ENCODE measurements around the gene NTN3. TPM values are rescaled to one million over a fixed set of nuclear protein-coding genes. Genes with fewer than 3 reads are reported as not detected.
A peak's percentile ranks its signal among the peaks of the same experiment; 100 is the strongest.

NTN3 gene
- total RNA-seq, 1 experiment from 2014 or later, result not detected

DNA sequence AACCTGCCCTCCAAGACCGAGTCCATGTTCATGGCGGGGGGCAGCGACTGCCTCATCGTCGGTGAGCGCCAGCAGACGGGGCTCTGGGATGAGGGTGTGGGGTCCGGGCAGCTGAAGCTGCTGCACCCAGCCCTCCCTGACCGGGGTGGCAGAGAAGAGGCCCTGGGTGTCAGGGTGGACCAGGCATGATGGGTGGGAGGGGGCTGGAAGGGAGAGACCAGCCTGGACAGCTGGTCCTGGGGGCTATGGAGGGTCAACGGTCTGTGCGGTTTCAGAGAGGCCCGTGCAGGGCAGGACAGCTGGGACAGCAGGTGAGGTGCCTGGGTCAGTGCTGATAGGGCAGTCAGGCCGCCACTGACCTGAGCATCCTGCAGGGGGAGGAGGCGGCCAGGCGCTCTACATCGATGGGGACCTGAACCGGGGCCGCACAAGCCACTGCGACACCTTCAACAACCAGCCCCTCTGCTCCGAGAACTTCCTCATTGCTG is 29.4 kb downstream of the NTN3 start:
- POLR2A ChIA-PET, result interaction anchor here (0.9 to 1.6 kb wide), 5 partner anchors 11 to 249 kb away, joined by 3 to 11 read pairs (median 4); partner anchors contain the start of genes CCNF and ECI1
- intact Hi-C loops (cut with micrococcal nuclease), result loop anchor here (2.0 kb wide), 1 partner anchor 306 kb away; no protein-coding TSS in a partner anchor
- DNase-seq (ENCODE audit: unreplicated experiment), result no peak
- no TSS peak for BruUV-seq (replicated peaks)
- Mint-ChIP-seq H3K9me3 (ENCODE audit: unreplicated experiment) (no peaks in the 10 kb centered on the region), H3K4me3 (ENCODE audit: unreplicated experiment) (no peak overlapping the region), H3K36me3 (ENCODE audit: insufficient read depth, unreplicated experiment) (peaks cover 13% of the 10 kb centered on the region), H3K27ac (ENCODE audit: low read depth, unreplicated experiment) (no peak overlapping the region), H3K27me3 (ENCODE audit: insufficient read depth, unreplicated experiment) (no peaks in the 10 kb centered on the region), H3K4me1 (ENCODE audit: insufficient read depth, unreplicated experiment) (peaks cover 5% of the 10 kb centered on the region)
- CTCF ChIA-PET, result interaction anchor here (0.6 to 2.8 kb wide), 8 partner anchors 11 to 303 kb away, joined by 3 to 15 read pairs (median 4); partner anchors contain the start of gene CCNF
- TF ChIP-seq, protein P1, sequence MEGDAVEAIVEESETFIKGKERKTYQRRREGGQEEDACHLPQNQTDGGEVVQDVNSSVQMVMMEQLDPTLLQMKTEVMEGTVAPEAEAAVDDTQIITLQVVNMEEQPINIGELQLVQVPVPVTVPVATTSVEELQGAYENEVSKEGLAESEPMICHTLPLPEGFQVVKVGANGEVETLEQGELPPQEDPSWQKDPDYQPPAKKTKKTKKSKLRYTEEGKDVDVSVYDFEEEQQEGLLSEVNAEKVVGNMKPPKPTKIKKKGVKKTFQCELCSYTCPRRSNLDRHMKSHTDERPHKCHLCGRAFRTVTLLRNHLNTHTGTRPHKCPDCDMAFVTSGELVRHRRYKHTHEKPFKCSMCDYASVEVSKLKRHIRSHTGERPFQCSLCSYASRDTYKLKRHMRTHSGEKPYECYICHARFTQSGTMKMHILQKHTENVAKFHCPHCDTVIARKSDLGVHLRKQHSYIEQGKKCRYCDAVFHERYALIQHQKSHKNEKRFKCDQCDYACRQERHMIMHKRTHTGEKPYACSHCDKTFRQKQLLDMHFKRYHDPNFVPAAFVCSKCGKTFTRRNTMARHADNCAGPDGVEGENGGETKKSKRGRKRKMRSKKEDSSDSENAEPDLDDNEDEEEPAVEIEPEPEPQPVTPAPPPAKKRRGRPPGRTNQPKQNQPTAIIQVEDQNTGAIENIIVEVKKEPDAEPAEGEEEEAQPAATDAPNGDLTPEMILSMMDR (IDR thresholded peaks at IDR 0.05; ENCODE audit: unreplicated experiment), result no peak

DNA sequence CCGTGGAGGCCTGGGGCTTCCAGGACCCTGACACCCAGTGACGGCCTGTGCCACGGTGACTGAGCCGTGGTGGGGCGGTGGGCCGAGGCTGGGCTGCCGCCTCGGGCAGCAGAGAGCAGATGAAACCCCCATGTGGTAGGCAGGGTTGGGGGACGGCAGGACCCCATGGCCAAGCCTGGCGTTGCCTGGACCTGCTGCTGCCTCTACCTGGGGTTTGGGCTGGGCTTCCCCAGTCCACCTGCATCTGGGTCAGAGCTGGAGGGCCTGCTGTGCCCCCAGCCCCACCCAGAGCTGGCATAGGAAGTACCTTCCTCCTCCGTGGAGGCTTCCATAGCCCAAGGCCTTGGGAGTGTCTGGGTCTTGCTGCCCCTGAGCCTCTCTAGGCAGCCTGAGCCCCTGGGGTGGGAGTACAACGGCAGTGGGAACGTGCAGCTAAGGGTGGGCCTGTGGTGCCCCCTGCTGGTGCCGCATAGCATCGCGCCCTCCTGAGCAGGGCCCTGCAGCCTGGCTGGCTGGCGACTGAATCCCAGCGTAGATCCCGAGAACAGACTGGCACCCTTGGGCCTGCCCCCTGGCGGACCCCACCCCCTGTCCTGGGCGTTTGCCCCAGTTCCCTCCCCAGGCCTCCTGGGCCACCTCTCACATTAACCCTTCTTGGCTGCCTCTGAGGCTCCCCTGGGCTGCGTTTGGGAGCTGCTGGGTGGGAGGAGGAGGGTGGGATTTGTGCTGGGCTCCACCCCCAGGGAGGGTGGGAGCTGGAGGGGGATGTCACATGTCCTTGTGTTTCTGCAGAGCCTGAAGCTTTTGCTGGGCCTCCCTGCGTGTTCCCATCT is 30.0 kb downstream of the NTN3 start:
- H3K27ac Mint-ChIP-seq (ENCODE audit: low read depth, unreplicated experiment), result no peak overlapping the region
- no TSS peak for BruUV-seq (replicated peaks)
- TF ChIP-seq, protein P1 (IDR thresholded peaks at IDR 0.05; ENCODE audit: unreplicated experiment), result peak; percentile 99
- peaks cover 13% of the 10 kb centered on the region for H3K36me3 Mint-ChIP-seq (ENCODE audit: insufficient read depth, unreplicated experiment)
- no peaks in the 10 kb centered on the region for H3K9me3 Mint-ChIP-seq (ENCODE audit: unreplicated experiment)
- H3K4me3 Mint-ChIP-seq (ENCODE audit: unreplicated experiment), result no peak overlapping the region
- no peaks in the 10 kb centered on the region for H3K27me3 Mint-ChIP-seq (ENCODE audit: insufficient read depth, unreplicated experiment)
- ChIA-PET CTCF (interaction anchor here (0.6 to 2.8 kb wide), 19 partner anchors 9 to 304 kb away, joined by 3 to 15 read pairs (median 4); partner anchors contain the start of gene CCNF), POLR2A (interaction anchor here (0.6 to 1.6 kb wide), 5 partner anchors 12 to 249 kb away, joined by 3 to 11 read pairs (median 4); partner anchors contain the start of genes CCNF and ECI1)
- intact Hi-C loops (cut with micrococcal nuclease), result loop anchor here (1.0 to 2.0 kb wide), 2 partner anchors 161 to 306 kb away; partner anchors contain the start of gene ABCA3
- DNase-seq (ENCODE audit: unreplicated experiment), result peak; percentile 62
- peaks cover 5% of the 10 kb centered on the region for H3K4me1 Mint-ChIP-seq (ENCODE audit: insufficient read depth, unreplicated experiment)

DNA sequence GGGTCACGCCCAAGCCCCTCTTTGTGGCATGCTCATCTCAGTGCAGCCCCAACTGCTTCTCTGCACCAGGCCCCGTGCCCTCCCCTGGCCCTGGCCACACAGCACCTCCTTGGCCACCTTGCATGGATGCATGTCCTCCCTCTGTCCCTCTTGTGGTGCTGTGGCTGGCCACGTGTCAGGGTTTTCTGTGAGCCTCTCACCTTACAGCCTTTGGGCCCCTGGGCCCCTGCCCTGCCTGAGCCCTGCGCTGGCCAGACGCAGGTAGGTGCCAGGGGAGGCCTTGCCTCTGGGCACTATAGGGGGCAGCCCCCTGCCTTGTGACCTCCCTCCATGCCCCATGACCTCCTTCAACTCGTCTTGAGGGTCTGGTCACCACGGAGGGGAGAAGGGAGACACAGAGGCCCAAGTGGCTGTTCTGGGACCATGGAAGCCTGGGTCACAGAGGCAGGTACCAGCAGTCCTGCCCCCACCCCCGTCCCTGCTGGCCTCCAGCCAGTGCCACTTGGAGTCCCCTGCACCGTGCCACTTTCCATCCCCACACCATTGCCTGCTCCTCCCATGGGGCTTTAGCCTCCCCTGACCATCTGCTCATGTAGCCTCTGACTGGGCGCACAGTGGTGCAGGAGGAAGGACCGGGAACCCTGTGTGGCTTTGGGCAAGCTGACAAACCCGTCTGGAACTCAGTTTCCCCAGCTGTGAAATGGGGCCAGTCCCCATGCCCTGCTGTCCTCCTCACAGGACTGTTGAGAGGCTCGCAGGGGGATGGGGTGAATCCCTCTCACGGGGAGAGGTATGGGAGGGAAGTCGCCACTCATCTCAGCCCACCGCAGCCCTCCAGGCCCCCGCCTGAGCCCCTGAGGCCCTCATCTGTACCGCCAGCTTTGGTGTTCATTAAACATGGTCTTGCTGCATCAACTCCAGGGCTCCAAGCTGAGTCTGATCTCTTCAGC is 31.1 kb downstream of the NTN3 start:
- CTCF ChIA-PET, result interaction anchor here (0.6 to 2.8 kb wide), 16 partner anchors 8 to 305 kb away, joined by 3 to 15 read pairs (median 4); partner anchors contain the start of gene CCNF
- H3K27ac Mint-ChIP-seq (ENCODE audit: low read depth, unreplicated experiment), result no peak overlapping the region
- POLR2A ChIA-PET, result interaction anchor here (1.4 to 1.5 kb wide), 3 partner anchors 72 to 250 kb away, joined by 4 to 11 read pairs (median 4); partner anchors contain the start of genes CCNF and ECI1
- no peaks in the 10 kb centered on the region for H3K9me3 Mint-ChIP-seq (ENCODE audit: unreplicated experiment)
- no peaks in the 10 kb centered on the region for H3K27me3 Mint-ChIP-seq (ENCODE audit: insufficient read depth, unreplicated experiment)
- no peak overlapping the region for H3K4me3 Mint-ChIP-seq (ENCODE audit: unreplicated experiment)
- TF ChIP-seq, protein P1 (IDR thresholded peaks at IDR 0.05; ENCODE audit: unreplicated experiment), result no peak
- peaks cover 8% of the 10 kb centered on the region for H3K36me3 Mint-ChIP-seq (ENCODE audit: insufficient read depth, unreplicated experiment)
- peaks cover 5% of the 10 kb centered on the region for H3K4me1 Mint-ChIP-seq (ENCODE audit: insufficient read depth, unreplicated experiment)
- no peak for DNase-seq (ENCODE audit: unreplicated experiment)
- BruUV-seq (replicated peaks), result no TSS peak
- intact Hi-C loops (cut with micrococcal nuclease), result loop anchor here (1.0 to 2.0 kb wide), 2 partner anchors 162 to 307 kb away; partner anchors contain the start of gene ABCA3
